GM12891 (cell line): ENCODE data around the gene PCSK6.
"Not testable (repeated sequence)": the region's sequence is repeated elsewhere in the genome, so short reads cannot be mapped to it uniquely, and the experiment has no call there.

Experiments
- PAX5 ChIP-seq: IDR thresholded peaks from 2 replicates; pipeline ENCODE4 v1.6.1; 2011; ENCODE audit warnings: low read length, moderate library complexity, mild to moderate bottlenecking; ENCODE audit not compliant: insufficient read depth, severe bottlenecking
- POLR2A ChIP-seq: IDR thresholded peaks from 2 replicates; pipeline ENCODE4 v1.6.1; 2011; ENCODE audit warnings: low read depth, low read length, control low read depth
- POLR2AphosphoS5 ChIP-seq: IDR thresholded peaks from 2 replicates; pipeline ENCODE4 v1.6.1; 2011; ENCODE audit warnings: low read depth, low read length, control low read depth
- SPI1 ChIP-seq: IDR thresholded peaks from 2 replicates; pipeline ENCODE4 v1.6.1; 2011; ENCODE audit warnings: low read depth, low read length, control low read depth
- TAF1 ChIP-seq: IDR thresholded peaks from 2 replicates; pipeline ENCODE4 v1.6.1; 2011; ENCODE audit warnings: low read depth, low read length, control low read depth

GRCh38 chr15:101287342-101287741 is 202.2 kb downstream of the PCSK6 start:
- not testable (repeated sequence) for TF ChIP-seq TAF1, POLR2AphosphoS5, POLR2A, SPI1, PAX5
